HCT116 (cell line): ENCODE data around the gene CDRT15L2.
"Not testable (repeated sequence)": the region's sequence is repeated elsewhere in the genome, so short reads cannot be mapped to it uniquely, and the experiment has no call there.

Experiments
- CEBPB ChIP-seq: IDR thresholded peaks from 2 replicates; pipeline ENCODE4 v1.6.1; 2012; ENCODE audit warnings: low read depth
- EGR1 ChIP-seq: IDR thresholded peaks from 2 replicates; pipeline ENCODE4 v1.6.1; 2012; ENCODE audit warnings: low read depth
- EZH2 ChIP-seq: fragments of 200-600 bp; sonication (generic); IDR thresholded peaks from 2 replicates; pipeline ENCODE4 v1.6.1; 2017; ENCODE audit warnings: antibody characterized with exemption, mixed run types
- EZH2phosphoT487 ChIP-seq: fragments of 200-600 bp; IDR thresholded peaks from 2 replicates; pipeline ENCODE4 v1.6.1; 2018; ENCODE audit warnings: antibody characterized with exemption, borderline replicate concordance
- JUND ChIP-seq: IDR thresholded peaks from 2 replicates; pipeline ENCODE4 v1.6.1; 2012
- POLR2A ChIP-seq: IDR thresholded peaks from 2 replicates; pipeline ENCODE4 v1.7.0; 2011; ENCODE audit warnings: borderline replicate concordance; ENCODE audit not compliant: insufficient read depth, insufficient read length; ENCODE audit errors: extremely low read depth
- POLR2AphosphoS5 ChIP-seq: IDR thresholded peaks from 2 replicates; pipeline ENCODE4 v1.6.1; 2011; ENCODE audit warnings: mild to moderate bottlenecking, low read depth, low read length, moderate library complexity
- RAD21 ChIP-seq: IDR thresholded peaks from 2 replicates; pipeline ENCODE4 v1.6.1; 2012; ENCODE audit warnings: low read depth, mild to moderate bottlenecking
- SIN3A ChIP-seq: IDR thresholded peaks from 2 replicates; pipeline ENCODE4 v1.6.1; 2012; ENCODE audit warnings: low read depth
- YY1 ChIP-seq: IDR thresholded peaks from 2 replicates; pipeline ENCODE4 v1.6.1; 2011; ENCODE audit warnings: low read length, low read depth, moderate library complexity, mild to moderate bottlenecking; ENCODE audit not compliant: insufficient replicate concordance; ENCODE audit errors: extremely low read depth
- ZFX ChIP-seq: fragments of 450-650 bp; IDR thresholded peaks from 2 replicates; pipeline ENCODE4 v1.6.1; 2017
- TF ChIP-seq, protein P1 (sequence below): IDR thresholded peaks from 2 replicates; pipeline ENCODE4 v1.6.1; 2012; ENCODE audit warnings: low read depth
- TF ChIP-seq, protein P2 (sequence below), 3 experiments: fragments of 200-600 bp in 1 of 3; sonication (generic) in 1 of 3; IDR thresholded peaks in 2 of 3; conservative IDR thresholded peaks in 1 of 3; 2 replicates each; pipeline ENCODE4 v1.5.1; 2012 to 2017; ENCODE audit warnings: low read depth in 2 of 3, low read length in 2 of 3, antibody characterized with exemption in 1 of 3, borderline replicate concordance in 1 of 3, control low read depth in 1 of 3, mild to moderate bottlenecking in 1 of 3, mixed read lengths in 1 of 3, mixed run types in 1 of 3, moderate library complexity in 1 of 3; ENCODE audit not compliant: insufficient read depth in 1 of 3
- TF ChIP-seq, protein P3 (sequence below): IDR thresholded peaks from 2 replicates; pipeline ENCODE4 v1.6.1; 2012

DNA sequence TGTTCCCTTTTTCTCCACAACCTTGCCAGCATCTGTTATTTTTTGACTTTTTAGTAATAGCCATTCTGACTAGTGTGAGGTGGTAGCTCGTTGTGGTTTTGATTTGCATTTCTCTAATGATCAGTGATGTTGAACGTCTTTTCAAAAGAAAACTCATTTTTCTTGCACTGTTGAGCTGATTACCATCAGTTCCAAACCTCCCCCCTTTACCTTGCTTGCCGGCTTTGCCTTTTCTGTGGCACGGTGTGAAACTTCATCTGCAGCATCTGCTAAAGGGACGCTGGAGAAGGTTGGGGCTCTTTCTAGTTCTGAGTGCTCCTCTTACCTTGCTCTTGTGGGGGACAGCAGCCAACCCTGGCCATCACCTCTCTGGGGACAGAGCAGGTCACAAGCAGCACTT lies 39.1 kb upstream of the CDRT15L2 start:
- TF ChIP-seq, protein P1, sequence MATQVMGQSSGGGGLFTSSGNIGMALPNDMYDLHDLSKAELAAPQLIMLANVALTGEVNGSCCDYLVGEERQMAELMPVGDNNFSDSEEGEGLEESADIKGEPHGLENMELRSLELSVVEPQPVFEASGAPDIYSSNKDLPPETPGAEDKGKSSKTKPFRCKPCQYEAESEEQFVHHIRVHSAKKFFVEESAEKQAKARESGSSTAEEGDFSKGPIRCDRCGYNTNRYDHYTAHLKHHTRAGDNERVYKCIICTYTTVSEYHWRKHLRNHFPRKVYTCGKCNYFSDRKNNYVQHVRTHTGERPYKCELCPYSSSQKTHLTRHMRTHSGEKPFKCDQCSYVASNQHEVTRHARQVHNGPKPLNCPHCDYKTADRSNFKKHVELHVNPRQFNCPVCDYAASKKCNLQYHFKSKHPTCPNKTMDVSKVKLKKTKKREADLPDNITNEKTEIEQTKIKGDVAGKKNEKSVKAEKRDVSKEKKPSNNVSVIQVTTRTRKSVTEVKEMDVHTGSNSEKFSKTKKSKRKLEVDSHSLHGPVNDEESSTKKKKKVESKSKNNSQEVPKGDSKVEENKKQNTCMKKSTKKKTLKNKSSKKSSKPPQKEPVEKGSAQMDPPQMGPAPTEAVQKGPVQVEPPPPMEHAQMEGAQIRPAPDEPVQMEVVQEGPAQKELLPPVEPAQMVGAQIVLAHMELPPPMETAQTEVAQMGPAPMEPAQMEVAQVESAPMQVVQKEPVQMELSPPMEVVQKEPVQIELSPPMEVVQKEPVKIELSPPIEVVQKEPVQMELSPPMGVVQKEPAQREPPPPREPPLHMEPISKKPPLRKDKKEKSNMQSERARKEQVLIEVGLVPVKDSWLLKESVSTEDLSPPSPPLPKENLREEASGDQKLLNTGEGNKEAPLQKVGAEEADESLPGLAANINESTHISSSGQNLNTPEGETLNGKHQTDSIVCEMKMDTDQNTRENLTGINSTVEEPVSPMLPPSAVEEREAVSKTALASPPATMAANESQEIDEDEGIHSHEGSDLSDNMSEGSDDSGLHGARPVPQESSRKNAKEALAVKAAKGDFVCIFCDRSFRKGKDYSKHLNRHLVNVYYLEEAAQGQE = not testable (repeated sequence)
- TF ChIP-seq, protein P2, sequence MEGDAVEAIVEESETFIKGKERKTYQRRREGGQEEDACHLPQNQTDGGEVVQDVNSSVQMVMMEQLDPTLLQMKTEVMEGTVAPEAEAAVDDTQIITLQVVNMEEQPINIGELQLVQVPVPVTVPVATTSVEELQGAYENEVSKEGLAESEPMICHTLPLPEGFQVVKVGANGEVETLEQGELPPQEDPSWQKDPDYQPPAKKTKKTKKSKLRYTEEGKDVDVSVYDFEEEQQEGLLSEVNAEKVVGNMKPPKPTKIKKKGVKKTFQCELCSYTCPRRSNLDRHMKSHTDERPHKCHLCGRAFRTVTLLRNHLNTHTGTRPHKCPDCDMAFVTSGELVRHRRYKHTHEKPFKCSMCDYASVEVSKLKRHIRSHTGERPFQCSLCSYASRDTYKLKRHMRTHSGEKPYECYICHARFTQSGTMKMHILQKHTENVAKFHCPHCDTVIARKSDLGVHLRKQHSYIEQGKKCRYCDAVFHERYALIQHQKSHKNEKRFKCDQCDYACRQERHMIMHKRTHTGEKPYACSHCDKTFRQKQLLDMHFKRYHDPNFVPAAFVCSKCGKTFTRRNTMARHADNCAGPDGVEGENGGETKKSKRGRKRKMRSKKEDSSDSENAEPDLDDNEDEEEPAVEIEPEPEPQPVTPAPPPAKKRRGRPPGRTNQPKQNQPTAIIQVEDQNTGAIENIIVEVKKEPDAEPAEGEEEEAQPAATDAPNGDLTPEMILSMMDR (IDR thresholded peaks at IDR 0.05 in 2 of 3, conservative IDR thresholded peaks at IDR 0.05 in 1 of 3; ENCODE audit: borderline replicate concordance in 1 of 3, insufficient read depth in 1 of 3, low read depth in 2 of 3, low read length in 2 of 3) = not testable (repeated sequence)
- not testable (repeated sequence) for TF ChIP-seq POLR2A, CEBPB, EZH2phosphoT487, JUND, YY1, EZH2, EGR1, RAD21, ZFX, SIN3A, POLR2AphosphoS5
- TF ChIP-seq, protein P3, sequence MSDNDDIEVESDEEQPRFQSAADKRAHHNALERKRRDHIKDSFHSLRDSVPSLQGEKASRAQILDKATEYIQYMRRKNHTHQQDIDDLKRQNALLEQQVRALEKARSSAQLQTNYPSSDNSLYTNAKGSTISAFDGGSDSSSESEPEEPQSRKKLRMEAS = not testable (repeated sequence)
